ENCODE results near the gene CFAP221.

Gene CFAP221

GRCh38 chr2:119647440-119648169 lies 103.4 kb downstream of the CFAP221 start:
- no peak for FAIRE-seq

- no peak for FAIRE-seq
Observed at GRCh38 chr2:119649364-119649917, 105.2 kb downstream of the CFAP221 start.

DNA sequence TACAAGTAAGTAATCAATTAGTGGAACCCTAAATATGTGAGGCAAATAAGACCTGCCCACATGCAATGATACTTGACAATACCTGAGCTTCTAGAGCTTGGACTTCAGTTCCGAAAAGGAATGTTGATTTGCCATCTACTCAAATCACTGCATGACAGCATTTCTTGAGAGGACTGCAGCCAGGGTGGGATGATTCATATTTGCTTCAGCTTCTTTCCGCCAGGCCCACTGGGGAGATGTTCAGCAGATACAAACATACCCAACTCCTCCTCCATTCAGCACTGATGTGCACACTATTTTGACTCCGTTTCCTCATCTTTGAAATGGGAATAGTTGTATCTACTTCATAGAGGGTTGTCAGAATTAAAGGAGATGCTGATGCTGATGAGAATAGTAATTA lies 106.0 kb downstream of the CFAP221 start:
- no peak for FAIRE-seq

- FAIRE-seq = no peak
Observed at GRCh38 chr2:119650846-119651370, 106.7 kb downstream of the CFAP221 start.

- no peak for FAIRE-seq
Observed at GRCh38 chr2:119657466-119658145, 113.4 kb downstream of the CFAP221 start.

DNA sequence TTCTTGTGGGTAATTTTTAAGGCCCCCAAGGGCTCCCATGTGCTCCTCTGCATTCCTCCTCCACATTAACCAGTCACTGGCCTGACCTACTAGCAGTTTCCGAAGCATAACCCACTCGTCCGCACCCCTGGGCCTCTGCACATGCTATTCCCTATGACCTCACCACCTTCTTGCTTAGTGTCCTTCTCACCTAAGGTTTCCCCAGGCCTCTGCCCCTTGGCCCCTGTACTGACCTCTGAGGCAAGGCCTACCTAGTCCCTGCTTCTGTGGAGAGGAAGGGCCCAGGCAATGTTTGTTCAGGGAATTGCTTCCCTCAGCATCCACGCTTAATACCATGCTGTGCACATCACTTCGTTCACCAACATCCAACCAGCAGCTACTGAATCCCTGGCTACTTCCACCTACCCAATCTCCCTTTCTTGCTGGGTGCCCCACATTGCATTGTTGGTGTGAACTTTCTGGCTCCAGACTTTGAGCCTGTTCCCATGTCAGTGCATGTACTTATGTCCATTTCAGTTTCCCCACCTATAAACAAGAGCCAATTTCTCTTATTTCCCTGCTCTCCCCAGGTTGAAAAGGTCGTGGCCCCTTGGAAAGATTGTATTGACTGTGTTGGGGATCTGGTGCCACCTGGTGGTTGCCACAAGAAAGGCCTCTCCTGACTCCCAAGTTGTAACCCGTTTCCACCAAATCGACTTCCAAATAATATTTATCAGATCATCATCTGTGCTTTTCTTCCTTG lies 115.5 kb downstream of the CFAP221 start:
- peak; percentile 69 for FAIRE-seq

DNA sequence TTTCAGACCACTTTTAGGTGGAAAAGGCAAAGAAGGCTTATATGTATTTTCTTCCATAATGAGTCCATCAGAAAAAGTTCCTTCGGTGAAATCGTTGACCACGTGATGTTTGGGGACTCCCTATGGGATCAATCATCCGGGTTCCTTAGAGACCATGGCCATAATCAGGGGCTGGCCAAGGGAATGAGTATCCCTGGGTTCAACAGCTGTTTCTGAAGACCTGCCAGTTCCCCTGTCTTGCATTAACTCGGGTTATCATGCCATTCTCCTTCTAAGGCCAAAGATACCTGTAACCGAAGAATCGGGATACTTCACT lies 116.1 kb downstream of the CFAP221 start:
- no peak for FAIRE-seq

GRCh38 chr2:119662297-119662696 lies 118.0 kb downstream of the CFAP221 start:
- FAIRE-seq = no peak

DNA sequence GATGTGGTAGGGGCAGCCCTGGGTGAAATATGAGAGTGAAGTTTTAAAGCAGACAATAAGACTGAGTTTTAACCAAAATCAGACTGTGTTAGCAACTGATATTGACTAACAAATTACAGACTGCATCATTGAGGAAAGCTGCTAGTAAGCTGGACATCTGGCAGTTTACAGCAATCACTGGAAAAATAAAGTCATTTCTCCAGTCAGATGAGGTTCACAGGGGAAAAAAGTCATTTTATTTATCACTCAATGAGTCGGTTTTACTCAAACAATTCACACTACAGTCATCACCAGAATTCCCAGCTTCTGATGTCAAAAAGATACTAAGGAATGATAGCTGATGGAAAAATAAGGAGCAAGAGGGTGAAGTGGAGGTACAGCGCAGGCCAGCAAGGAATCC lies 124.3 kb downstream of the CFAP221 start:
- no peak for FAIRE-seq

GRCh38 chr2:119671016-119671415 lies 126.8 kb downstream of the CFAP221 start:
- FAIRE-seq = no peak

GRCh38 chr2:119671752-119672151 lies 127.5 kb downstream of the CFAP221 start:
- FAIRE-seq = no peak

DNA sequence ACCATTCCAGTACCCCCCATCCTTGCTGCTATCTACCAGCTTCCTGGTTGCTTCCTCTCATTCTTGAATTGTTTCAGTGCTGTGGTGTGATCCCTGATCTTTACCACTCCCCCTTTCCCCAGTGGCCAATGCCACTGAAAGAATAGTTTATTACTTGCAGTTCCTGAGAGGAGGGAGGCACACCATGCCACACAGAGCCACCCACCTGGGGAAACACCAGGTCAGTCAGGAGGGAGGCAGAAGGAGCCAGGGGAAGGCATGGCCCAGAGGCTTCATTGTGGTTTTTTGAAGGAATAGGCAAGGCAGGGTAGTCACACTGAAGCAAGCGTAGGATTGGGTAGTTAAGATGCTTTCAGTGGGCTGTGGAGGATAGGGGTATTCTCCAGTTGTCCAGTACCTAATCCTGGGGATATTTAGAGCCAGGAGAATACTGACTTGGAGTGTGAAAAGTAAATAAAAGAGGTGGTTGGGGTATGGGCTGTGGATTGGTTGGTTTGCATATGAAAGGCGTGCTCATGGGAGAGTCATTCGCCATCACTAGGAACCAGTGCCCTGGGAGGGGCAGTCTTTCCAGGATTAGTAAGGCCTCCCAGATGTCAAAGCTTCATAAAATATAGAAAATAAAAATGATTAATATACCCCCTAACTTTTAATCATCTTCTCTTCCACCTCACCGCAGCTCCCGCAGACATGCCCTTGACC lies 128.1 kb downstream of the CFAP221 start:
- FAIRE-seq = no peak

DNA sequence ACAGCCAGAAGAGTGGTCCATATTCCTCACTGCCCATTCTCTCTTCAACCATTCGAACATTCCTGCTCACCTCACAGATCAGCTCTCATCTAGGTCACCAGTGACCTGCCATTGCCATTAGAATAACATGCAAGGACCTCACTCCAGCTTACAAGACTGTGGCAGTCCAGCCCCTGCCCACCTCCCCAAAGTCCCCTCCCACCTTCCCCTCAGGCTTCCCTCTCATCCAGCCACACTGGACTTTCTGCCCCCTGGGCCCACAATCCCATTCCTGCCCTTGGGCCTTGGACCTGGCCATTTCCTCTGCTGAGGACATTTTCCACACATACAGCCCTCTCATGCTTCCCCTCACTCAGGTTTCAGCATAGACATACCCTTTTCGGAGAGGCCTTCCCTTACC lies 129.5 kb downstream of the CFAP221 start:
- FAIRE-seq = no peak

DNA sequence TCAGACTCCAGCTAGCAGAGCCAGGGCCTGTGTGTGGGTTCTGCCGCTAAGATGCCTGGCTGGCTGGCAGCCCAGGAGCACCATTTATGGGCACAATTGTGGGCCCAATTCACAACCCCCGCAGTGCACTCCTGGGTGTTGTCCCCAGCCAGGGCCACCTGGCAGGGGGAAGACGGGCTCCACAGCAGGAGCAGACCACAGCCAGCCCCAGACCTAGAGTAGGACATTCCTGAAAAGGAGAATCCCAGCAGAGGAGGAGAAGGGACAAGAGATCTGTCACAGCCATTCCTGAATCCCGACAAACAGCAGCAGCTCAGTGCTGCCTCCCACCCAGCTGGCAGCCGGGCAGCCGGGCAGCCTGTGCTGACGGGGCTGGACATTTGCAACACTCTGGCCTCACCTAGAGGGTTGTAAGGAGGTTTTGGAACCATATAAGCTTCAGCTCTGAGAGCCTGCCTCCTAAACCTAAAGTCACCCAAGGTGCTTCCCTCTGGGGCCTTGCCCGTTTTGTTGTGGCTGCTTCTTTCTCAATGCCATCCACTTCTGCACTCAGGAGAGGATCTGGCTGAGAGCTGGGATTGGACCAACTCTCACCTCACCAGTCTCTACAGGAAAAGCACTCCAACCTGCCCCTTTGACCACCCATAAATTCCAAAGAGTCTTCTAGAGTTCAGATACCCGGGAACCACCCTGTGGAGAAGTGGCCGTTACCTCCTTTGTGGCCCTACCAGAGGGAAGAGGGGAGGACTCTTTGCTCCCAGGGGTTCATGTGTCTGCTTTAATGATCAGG lies 130.7 kb downstream of the CFAP221 start:
- no peak for FAIRE-seq

- no peak for FAIRE-seq
Observed at GRCh38 chr2:119678021-119678656, 133.9 kb downstream of the CFAP221 start.

GRCh38 chr2:119679526-119679837 lies 135.2 kb downstream of the CFAP221 start:
- FAIRE-seq = no peak

DNA sequence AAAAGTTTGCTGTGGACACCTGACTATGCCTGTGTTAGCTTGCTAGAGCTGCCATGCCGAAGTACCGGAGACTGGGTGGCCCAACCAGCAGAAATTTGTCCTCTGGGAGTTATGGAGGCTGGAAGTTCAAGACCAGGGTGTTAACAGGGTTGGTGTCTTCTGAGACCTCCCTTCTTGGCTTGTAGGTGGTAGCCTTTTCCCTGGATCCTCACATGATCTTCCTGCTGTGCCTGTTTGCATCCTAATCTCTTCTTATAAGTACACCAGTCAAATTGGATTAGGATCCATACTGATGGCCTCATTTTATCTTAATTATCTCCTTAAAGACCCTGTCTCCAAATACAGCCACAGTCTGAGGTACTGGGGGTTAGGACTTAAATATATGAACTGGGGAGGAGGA lies 135.6 kb downstream of the CFAP221 start:
- FAIRE-seq = no peak

DNA sequence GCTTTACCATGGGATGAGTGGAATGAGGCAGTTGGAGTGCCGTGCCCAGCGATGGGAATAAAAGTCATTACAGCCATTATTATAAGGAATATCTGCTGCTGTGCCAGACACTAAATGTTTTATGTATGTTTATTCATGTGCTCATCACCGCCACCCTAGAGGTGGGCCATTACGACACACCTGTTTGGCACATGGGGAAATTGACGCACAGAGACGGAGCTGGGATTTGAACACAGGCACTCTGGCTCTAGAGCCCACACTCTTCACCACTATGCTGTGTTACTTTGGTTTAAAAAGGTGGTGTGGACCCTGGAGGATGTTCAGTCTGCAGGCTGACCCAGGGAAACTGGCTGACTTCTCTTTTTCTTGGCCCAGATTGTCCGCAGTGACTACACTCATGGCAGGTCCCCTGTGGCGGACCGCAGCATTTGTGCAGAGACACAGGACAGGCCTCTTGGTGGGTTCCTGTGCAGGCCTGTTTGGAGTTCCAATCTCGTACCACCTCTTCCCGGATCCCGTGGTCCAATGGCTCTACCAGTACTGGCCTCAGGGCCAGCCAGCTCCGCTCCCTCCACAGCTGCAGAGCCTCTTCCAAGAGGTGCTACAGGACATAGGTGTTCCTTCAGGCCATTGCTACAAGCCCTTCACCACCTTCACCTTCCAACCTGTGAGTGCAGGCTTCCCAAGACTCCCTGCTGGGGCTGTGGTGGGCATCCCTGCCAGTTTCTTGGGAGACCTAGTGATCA lies 136.4 kb downstream of the CFAP221 start:
- no peak for FAIRE-seq

GRCh38 chr2:119681203-119681867 lies 137.1 kb downstream of the CFAP221 start:
- FAIRE-seq = no peak

- no peak for FAIRE-seq
Observed at GRCh38 chr2:119681868-119682220, 137.6 kb downstream of the CFAP221 start.
